Measurements from ENCODE around the gene AGPAT1. TPM values are rescaled to one million over a fixed set of nuclear protein-coding genes. Genes with fewer than 3 reads are reported as not detected.

Gene AGPAT1
- total RNA-seq, 1 donor from 2014 or later, result 32.9 TPM

DNA sequence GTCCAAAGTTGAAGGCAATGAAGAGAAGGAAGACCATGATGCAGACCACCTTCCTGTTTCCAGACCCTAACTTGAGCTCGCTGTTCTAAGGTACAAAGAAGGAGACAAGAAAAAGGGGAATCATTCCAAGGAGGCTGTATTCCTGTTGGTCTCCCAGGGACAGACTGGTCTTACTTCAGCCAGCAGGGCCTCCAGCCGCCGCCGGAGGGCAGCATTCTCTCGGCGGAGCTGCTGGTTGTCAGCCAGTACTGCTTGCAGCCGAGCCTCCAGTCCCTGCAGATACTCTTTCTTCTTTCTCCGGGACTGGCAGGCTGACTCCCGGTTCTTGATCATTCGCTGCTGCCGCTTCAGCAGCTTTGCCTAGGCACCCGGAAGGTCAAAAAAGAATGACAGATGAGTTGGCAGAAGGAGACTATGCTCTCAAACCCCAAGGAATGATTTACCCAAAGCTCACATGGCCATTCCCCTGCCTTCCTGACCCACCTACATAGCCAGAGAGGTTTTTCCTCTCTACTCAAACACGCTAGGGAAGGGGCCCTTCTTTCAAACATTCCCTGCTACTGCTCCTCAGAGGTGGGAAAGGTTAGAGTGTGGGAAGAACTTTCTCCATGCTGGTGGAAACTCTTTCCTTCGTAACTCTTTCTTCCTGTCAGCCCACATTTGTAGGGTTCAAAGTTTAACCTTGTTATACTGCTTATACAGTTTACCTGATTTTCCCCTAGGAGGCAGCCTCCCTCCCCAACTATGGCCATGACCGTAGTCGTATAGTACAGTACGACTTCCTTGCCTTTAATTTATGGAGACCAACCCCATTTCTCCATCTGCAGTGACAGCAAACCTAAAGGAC lies 56.9 kb downstream of the AGPAT1 start:
- peak; percentile 62 for DNase-seq (ENCODE audit: low spot score)
- intact Hi-C loops (cut with micrococcal nuclease), result loop anchor here (5.0 kb wide), 1 partner anchor 33 kb away; the partner anchor contains the start of genes PPT2 and PRRT1
- Mint-ChIP-seq H3K27ac (no peak overlapping the region), H3K27me3 (ENCODE audit: low read depth) (no peaks in the 10 kb centered on the region), H3K36me3 (ENCODE audit: low read depth) (peaks cover 76% of the 10 kb centered on the region), H3K9me3 (no peaks in the 10 kb centered on the region), H3K4me3 (ENCODE audit: low read depth) (no peak overlapping the region), H3K4me1 (ENCODE audit: low read depth) (peaks cover 6% of the 10 kb centered on the region)

Other genes starting within 250 kb of the AGPAT1 start
- gene C2, start 248.4 kb downstream of the AGPAT1 start, total RNA-seq, result 1.1 and 1.4 TPM in 2 replicates
- 0.16 TPM in 1 of 2 replicates, not detected in the other for gene CFB, start 230.0 kb downstream of the AGPAT1 start, total RNA-seq
- gene NELFE, start 217.1 kb downstream of the AGPAT1 start, total RNA-seq, result 81.2 and 82.0 TPM in 2 replicates
- 93.7 and 99.5 TPM in 2 replicates for gene SKIC2, start 216.9 kb downstream of the AGPAT1 start, total RNA-seq
- 15.7 and 16.6 TPM in 2 replicates for gene DXO, start 203.9 kb downstream of the AGPAT1 start, total RNA-seq
- gene C4A, start 194.0 kb downstream of the AGPAT1 start, total RNA-seq, result 2.6 and 3.1 TPM in 2 replicates
- gene C4B, start 161.3 kb downstream of the AGPAT1 start, total RNA-seq, result 2.9 and 4.2 TPM in 2 replicates
- 0.25 and 0.39 TPM in 2 replicates for gene CYP21A2, start 137.7 kb downstream of the AGPAT1 start, total RNA-seq
- gene TNXB, start 66.7 kb downstream of the AGPAT1 start, total RNA-seq, result 4.3 and 5.0 TPM in 2 replicates
- 86.9 and 91.2 TPM in 2 replicates for gene ATF6B, start 47.8 kb downstream of the AGPAT1 start, total RNA-seq
- 5.0 and 5.8 TPM in 2 replicates for gene FKBPL, start 45.8 kb downstream of the AGPAT1 start, total RNA-seq
- gene PRRT1, start 24.1 kb downstream of the AGPAT1 start, total RNA-seq, result 0.27 TPM in 1 of 2 replicates, not detected in the other
- gene PPT2, start 21.9 kb downstream of the AGPAT1 start, total RNA-seq, result 11.5 and 12.7 TPM in 2 replicates
- gene EGFL8, start 11.5 kb downstream of the AGPAT1 start, total RNA-seq, result 9.5 and 11.5 TPM in 2 replicates
- gene RNF5, start 2.3 kb upstream of the AGPAT1 start, total RNA-seq, result 61.9 and 63.8 TPM in 2 replicates
- 18.5 and 20.9 TPM in 2 replicates for gene AGER, start 8.2 kb upstream of the AGPAT1 start, total RNA-seq
- gene PBX2, start 14.1 kb upstream of the AGPAT1 start, total RNA-seq, result 80.8 and 85.2 TPM in 2 replicates
- gene GPSM3, start 16.6 kb upstream of the AGPAT1 start, total RNA-seq, result 84.2 and 90.7 TPM in 2 replicates
- 0.48 and 0.52 TPM in 2 replicates for gene NOTCH4, start 48.0 kb upstream of the AGPAT1 start, total RNA-seq
- not detected in 2 replicates for gene TSBP1, start 195.8 kb upstream of the AGPAT1 start, total RNA-seq
- not detected in 2 replicates for gene BTNL2, start 231.1 kb upstream of the AGPAT1 start, total RNA-seq

Data from activated T-helper 2 cell treated with anti-CD3 and anti-CD28 coated beads, Interferon-gamma antibody, Interleukin-2, Interleukin-4, amounts not matched to agents 10 μg/mL and 5 μg/mL and 100 μg/mL, durations not matched to agents 14 hours and 24 hours and 36 hours (primary cell).